ENCODE data around the gene MPEG1. TPM values are rescaled to one million over a fixed set of nuclear protein-coding genes. Genes with fewer than 3 reads are reported as not detected.

MPEG1 gene
- total and polyA plus RNA-seq, 9 of the 15 experiments (the other 6 are each of a cell fraction or from before 2014, with no cell fraction given), result 0.07 TPM; not detected in 8

DNA sequence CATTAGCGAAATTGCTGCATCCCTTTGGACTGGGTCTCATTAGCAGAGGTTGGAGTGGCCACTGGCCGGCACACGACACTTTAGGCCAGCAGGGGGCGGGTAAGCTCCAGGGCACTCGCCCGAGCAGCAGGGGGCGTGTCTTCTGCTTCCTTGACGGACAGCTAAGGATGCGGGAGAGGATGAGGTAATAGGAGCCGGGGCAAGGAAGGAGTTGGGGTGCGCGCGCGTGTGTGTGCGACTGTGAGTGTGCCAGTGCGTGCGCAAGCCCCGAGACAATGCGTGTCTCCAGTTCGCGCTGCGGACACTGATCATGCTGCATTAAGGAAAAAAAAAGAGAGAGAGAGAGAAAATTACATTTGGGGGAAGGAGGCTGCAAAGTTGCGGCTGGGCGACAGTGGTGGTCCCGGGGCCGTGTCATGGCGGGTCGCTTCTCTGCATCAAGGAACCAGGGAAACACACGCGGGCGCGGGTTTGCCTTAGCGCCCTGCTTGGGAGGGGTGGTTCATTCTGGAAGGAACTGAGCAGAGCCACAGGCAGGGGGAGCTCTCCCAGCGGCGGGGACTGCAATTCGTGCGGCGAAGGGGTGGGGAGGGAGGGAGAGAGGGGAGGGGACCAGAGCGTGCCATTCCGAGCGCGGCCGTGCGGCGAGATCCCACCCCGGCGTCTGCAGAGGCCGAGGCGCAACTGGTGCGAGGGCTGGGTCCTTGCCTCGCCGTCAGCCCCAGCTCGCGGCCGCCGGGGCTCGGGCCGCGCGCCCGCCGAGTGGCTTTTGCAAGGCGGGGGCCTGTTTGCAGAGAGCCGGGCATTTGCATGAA, 41.0 kb downstream of the MPEG1 start, which contains the start of gene DTX4:
TSS of gene DTX4 (plus strand) at position 625 of the 815 bp plus-strand sequence. CDS start 464 bp downstream, outside the sequence.
- H3K79me2 ChIP-seq (ENCODE audit: control insufficient read depth, insufficient read depth, low read length), result no peaks in the 10 kb centered on the region
- no peaks in the 10 kb centered on the region for H3K9me1 ChIP-seq (ENCODE audit: control insufficient read depth, insufficient read depth, low read length)
- whole genome bisulfite sequencing (ENCODE audit: insufficient coverage, low coverage, missing lambda C conversion rate), result under 1% methylated on average over 42 of the region's 64 CpGs
- peak within 1 kb of the TSS; percentile 95 for H3K4me2 ChIP-seq (ENCODE audit: insufficient read depth, low read length)
- no peaks in the 10 kb centered on the region; the same call in 1 of the 2 replicates for H4K20me1 ChIP-seq (replicated peaks; ENCODE audit: control insufficient read depth, insufficient read depth, low read length)
- in situ Hi-C loops (cut with MboI), result loop anchor here (10.0 kb wide), 1 partner anchor 253 kb away; the partner anchor contains the start of gene OR5A2
- H3K4me3 ChIP-seq, result peak within 1 kb of the TSS; percentile 39
- no peaks in the 10 kb centered on the region for H3K36me3 ChIP-seq (ENCODE audit: control insufficient read depth, insufficient read depth, low read length)
- intact Hi-C loops (cut with micrococcal nuclease), result loop anchor here (1.0 to 5.0 kb wide), 5 partner anchors 37 to 631 kb away; no protein-coding TSS in a partner anchor
- FAIRE-seq (peak; percentile 96), ATAC-seq (peak; percentile 98), DNase-seq (ENCODE audit: extremely low read depth in 1 of 4, low spot score in 3 of 4) (peak; percentile 87 to 95 (median 92))
- H2AFZ ChIP-seq (ENCODE audit: low read depth, low read length), result peak within 1 kb of the TSS; percentile 93
- no TSS peak for BruUV-seq (replicated peaks)
- peak within 1 kb of the TSS; percentile 54; the same call in 1 of the 3 replicates for H3K27ac ChIP-seq (ENCODE audit: extremely low read depth, low read depth, low read length)
- peaks cover 0 to 20% of the 10 kb centered on the region in 2 experiments; a peak in 3 of 5 replicates for H3K4me1 ChIP-seq (replicated peaks in 1 of 2; ENCODE audit: control insufficient read depth in 2 of 2, insufficient read depth in 2 of 2, low read length in 2 of 2)
- peak within 1 kb of the TSS; percentile 41 to 86; a peak in 3 of 4 replicates for H3K9ac ChIP-seq (ENCODE audit: insufficient read depth in 1 of 2, low read depth in 2 of 2, low read length in 2 of 2)
- H3K9me3 ChIP-seq (replicated peaks; ENCODE audit: control insufficient read depth, insufficient read depth, low read depth, low read length), result no peaks in the 10 kb centered on the region
- POLR2A ChIA-PET, result interaction anchor here (0.7 to 1.6 kb wide), 2 partner anchors 14 to 1139 kb away, joined by 3 read pairs; no protein-coding TSS in a partner anchor
- peaks cover 14 to 32% of the 10 kb centered on the region in 2 experiments for H3K27me3 ChIP-seq (ENCODE audit: control insufficient read depth in 2 of 2, insufficient read depth in 2 of 2, low read length in 2 of 2)
- CTCF ChIA-PET (ENCODE audit: low intra/inter-chr PET ratio), result interaction anchor here (0.5 to 4.1 kb wide), 9 partner anchors 14 to 631 kb away, joined by 4 to 36 read pairs (median 8); no protein-coding TSS in a partner anchor
- TF ChIP-seq GABPB1 (CRISPR knock-in tag; IDR thresholded peaks at IDR 0.05) (peak; percentile 36; the same call in 1 of the 2 replicates), GATAD2B (IDR thresholded peaks at IDR 0.05; ENCODE audit: borderline replicate concordance) (no peak), MGA (IDR thresholded peaks at IDR 0.05) (peak; percentile 77)
- TF ChIP-seq, protein P1, sequence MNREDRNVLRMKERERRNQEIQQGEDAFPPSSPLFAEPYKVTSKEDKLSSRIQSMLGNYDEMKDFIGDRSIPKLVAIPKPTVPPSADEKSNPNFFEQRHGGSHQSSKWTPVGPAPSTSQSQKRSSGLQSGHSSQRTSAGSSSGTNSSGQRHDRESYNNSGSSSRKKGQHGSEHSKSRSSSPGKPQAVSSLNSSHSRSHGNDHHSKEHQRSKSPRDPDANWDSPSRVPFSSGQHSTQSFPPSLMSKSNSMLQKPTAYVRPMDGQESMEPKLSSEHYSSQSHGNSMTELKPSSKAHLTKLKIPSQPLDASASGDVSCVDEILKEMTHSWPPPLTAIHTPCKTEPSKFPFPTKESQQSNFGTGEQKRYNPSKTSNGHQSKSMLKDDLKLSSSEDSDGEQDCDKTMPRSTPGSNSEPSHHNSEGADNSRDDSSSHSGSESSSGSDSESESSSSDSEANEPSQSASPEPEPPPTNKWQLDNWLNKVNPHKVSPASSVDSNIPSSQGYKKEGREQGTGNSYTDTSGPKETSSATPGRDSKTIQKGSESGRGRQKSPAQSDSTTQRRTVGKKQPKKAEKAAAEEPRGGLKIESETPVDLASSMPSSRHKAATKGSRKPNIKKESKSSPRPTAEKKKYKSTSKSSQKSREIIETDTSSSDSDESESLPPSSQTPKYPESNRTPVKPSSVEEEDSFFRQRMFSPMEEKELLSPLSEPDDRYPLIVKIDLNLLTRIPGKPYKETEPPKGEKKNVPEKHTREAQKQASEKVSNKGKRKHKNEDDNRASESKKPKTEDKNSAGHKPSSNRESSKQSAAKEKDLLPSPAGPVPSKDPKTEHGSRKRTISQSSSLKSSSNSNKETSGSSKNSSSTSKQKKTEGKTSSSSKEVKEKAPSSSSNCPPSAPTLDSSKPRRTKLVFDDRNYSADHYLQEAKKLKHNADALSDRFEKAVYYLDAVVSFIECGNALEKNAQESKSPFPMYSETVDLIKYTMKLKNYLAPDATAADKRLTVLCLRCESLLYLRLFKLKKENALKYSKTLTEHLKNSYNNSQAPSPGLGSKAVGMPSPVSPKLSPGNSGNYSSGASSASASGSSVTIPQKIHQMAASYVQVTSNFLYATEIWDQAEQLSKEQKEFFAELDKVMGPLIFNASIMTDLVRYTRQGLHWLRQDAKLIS (CRISPR knock-in tag; IDR thresholded peaks at IDR 0.05), result no peak
